HepG2 (cell line): ENCODE results near the gene TLCD3B.

ENCODE experiments used
- BRD4 ChIP-seq: sonication (generic); formaldehyde crosslinking; IDR thresholded peaks from 2 replicates; pipeline ENCODE4 v1.4.0; 2020; ENCODE audit warnings: missing genetic modification reagents
- EP300 ChIP-seq, 3 experiments: sonication (generic) in 1 of 3; formaldehyde crosslinking in 1 of 3; IDR thresholded peaks; 2 replicates each; pipeline versions ENCODE4 v1.5.1 to v1.6.1; 2011 to 2020; ENCODE audit warnings: low read depth in 2 of 3, low read length in 2 of 3, borderline replicate concordance in 1 of 3, improper control_type of control experiment in 1 of 3, mild to moderate bottlenecking in 1 of 3, missing genetic modification reagents in 1 of 3, moderate library complexity in 1 of 3
- GMEB1 ChIP-seq: sonication (generic); formaldehyde crosslinking; IDR thresholded peaks from 2 replicates; pipeline ENCODE4 v1.5.1; 2020; ENCODE audit warnings: missing genetic modification reagents, mild to moderate bottlenecking, borderline replicate concordance
- PHF20 ChIP-seq: sonication (generic); formaldehyde crosslinking; IDR thresholded peaks from 2 replicates; pipeline ENCODE4 v1.5.0; 2020; ENCODE audit warnings: mild to moderate bottlenecking, missing genetic modification reagents
- POLR2A ChIP-seq, 2 experiments: IDR thresholded peaks; 2 replicates each; pipeline ENCODE4 v1.6.1; 2011; ENCODE audit warnings: low read depth in 2 of 2, low read length in 2 of 2, mild to moderate bottlenecking in 1 of 2, moderate library complexity in 1 of 2; ENCODE audit not compliant: insufficient read depth in 1 of 2
- ZNF124 ChIP-seq: sonication (generic); formaldehyde crosslinking; IDR thresholded peaks from 2 replicates; pipeline ENCODE4 v1.4.0; 2020; ENCODE audit warnings: missing genetic modification reagents
- ZNF354B ChIP-seq: sonication (generic); formaldehyde crosslinking; IDR thresholded peaks from 2 replicates; pipeline ENCODE4 v1.8.0; 2022; ENCODE audit warnings: mild to moderate bottlenecking, missing genetic modification reagents
- ZNF574 ChIP-seq: sonication (generic); formaldehyde crosslinking; IDR thresholded peaks from 2 replicates; pipeline ENCODE4 v1.4.0; 2020; ENCODE audit warnings: missing genetic modification reagents

- TF ChIP-seq ZNF354B (CRISPR knock-in tag) = no peak
- TF ChIP-seq BRD4 (CRISPR knock-in tag) = no peak
- no peak for TF ChIP-seq ZNF574 (CRISPR knock-in tag)
- no peak for TF ChIP-seq PHF20
- no peak for TF ChIP-seq EP300 (IDR thresholded peaks at IDR 0.05; ENCODE audit: low read depth in 2 of 2, low read length in 2 of 2)
- TF ChIP-seq EP300 (CRISPR knock-in tag; IDR thresholded peaks at IDR 0.05; ENCODE audit: borderline replicate concordance) = no peak
- TF ChIP-seq POLR2A (IDR thresholded peaks at IDR 0.05; ENCODE audit: insufficient read depth in 1 of 2, low read depth in 2 of 2, low read length in 2 of 2) = no peak
- TF ChIP-seq ZNF124 (CRISPR knock-in tag) = no peak
- no peak for TF ChIP-seq GMEB1 (CRISPR knock-in tag)
Observed at GRCh38 chr16:30031477-30031918, 427 bp upstream of the TLCD3B start.
